Fibroblast of pulmonary artery (primary cell): ENCODE measurements around the gene NFIA.

ENCODE experiments used
- DNase-seq: peaks from one replicate; pipeline ENCODE4 v3.0.0-alpha.2; 2010; ENCODE audit warnings: low read depth
- H3K4me3 ChIP-seq: replicated peaks from 2 replicates; pipeline ENCODE4 v1.5.1; 2011; ENCODE audit warnings: low read depth, mild to moderate bottlenecking, control low read depth, low read length, moderate library complexity
- TF ChIP-seq, protein P1 (sequence below): IDR thresholded peaks from 2 replicates; pipeline ENCODE4 v1.5.1; 2011; ENCODE audit warnings: mild to moderate bottlenecking, control low read depth, low read length, inconsistent platforms; ENCODE audit errors: missing control alignments

The NFIA gene

DNA sequence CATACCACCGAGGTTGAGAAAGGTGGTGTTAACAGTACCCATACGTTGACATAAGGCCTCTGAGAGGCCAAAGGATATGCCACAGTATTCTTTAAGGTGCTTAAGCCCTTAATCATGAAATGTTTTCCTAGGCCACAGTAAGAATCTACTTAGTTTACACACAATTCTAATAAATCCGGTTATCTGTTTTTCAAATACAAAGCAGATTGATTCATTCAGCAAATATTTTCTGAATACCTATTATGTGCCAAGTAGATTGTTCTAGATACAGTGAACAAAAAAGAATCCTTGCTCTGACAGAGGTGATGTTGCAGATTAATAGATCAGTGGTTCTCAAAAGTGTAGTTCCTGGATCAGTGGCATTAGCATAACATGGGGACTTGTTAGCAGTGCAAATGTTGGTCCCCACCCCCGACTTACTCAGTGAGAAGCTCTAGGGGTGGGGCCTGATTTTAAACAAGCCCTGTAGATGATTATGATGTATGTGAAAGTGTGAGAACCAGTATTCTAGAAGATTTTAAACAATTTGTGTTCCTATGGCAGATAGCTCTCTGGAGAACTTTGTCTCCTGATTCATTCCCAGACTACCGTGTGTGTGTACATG lies 61.6 kb downstream of the NFIA start:
- no peak overlapping the region for H3K4me3 ChIP-seq
- DNase-seq = no peak
- TF ChIP-seq, protein P1, sequence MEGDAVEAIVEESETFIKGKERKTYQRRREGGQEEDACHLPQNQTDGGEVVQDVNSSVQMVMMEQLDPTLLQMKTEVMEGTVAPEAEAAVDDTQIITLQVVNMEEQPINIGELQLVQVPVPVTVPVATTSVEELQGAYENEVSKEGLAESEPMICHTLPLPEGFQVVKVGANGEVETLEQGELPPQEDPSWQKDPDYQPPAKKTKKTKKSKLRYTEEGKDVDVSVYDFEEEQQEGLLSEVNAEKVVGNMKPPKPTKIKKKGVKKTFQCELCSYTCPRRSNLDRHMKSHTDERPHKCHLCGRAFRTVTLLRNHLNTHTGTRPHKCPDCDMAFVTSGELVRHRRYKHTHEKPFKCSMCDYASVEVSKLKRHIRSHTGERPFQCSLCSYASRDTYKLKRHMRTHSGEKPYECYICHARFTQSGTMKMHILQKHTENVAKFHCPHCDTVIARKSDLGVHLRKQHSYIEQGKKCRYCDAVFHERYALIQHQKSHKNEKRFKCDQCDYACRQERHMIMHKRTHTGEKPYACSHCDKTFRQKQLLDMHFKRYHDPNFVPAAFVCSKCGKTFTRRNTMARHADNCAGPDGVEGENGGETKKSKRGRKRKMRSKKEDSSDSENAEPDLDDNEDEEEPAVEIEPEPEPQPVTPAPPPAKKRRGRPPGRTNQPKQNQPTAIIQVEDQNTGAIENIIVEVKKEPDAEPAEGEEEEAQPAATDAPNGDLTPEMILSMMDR = no peak

GRCh38 chr1:61149010-61149860 lies 66.9 kb downstream of the NFIA start:
- no peak for DNase-seq
- no peak overlapping the region for H3K4me3 ChIP-seq
- TF ChIP-seq, protein P1 = no peak

- DNase-seq = no peak
- no peak overlapping the region for H3K4me3 ChIP-seq
- TF ChIP-seq, protein P1 = no peak
These were observed 69.2 kb downstream of the NFIA start for GRCh38 chr1:61151565-61151964.

DNA sequence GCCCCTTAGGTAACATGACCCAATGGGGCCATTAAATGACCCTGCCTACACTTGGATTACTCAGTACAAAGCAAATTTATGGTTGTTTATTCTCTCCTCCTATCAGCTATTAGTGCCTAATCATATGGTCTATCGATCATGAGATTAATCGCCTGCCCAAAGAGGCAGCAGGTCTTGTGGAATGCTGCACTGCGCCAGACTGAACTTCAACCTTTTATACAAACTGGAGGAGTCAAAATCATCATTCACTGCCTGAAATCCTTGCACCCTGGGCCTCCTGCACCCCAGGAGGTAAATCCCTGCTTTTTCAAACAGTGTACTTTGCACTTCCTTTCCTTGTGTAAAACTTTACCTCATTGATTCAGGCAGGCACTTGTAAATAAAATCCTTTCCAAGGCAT lies 69.7 kb downstream of the NFIA start:
- no peak for DNase-seq
- TF ChIP-seq, protein P1 = no peak
- no peak overlapping the region for H3K4me3 ChIP-seq

DNA sequence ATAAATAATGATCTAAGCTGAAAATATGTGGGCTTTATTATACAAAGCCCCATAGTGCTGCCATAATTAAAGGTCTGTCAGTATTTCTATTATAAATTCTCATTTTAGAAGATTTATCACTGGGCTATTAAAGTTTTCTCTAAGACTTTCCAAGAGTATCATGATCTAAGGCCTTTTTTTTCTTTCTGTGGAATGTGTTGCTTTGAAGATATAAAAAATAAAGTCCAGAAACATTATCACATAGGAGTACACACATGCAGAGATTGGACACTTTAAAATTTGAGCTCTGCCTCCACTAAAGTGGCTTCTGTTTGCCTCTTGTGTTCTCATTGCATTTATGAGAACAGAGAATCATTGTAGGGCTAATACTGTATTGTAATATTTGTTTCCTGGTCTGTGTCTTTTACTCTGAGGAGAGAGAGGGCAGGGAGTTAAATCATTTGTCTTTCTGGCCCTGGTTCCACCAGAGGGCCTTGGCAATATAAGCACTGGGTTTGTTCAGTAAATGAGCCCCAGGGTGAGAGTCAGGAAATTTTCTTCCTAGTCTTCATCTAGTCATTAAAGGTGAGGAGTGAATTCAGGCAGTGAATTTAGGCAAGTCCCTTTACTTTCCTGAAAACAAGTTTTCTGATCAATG lies 70.2 kb downstream of the NFIA start:
- DNase-seq = no peak
- TF ChIP-seq, protein P1 = no peak
- no peak overlapping the region for H3K4me3 ChIP-seq

GRCh38 chr1:61156576-61157467 lies 74.5 kb downstream of the NFIA start:
- TF ChIP-seq, protein P1 = no peak
- DNase-seq = no peak
- no peak overlapping the region for H3K4me3 ChIP-seq
